Dedifferentiated amniotic fluid mesenchymal stem cell (primary cell): ENCODE results near the gene PSPC1.
"Not testable (repeated sequence)": the region's sequence is repeated elsewhere in the genome, so short reads cannot be mapped to it uniquely, and the experiment has no call there.

ENCODE experiments used
- DNase-seq: peaks from one replicate; pipeline ENCODE4 v3.0.0-alpha.2; 2016; ENCODE audit errors: extremely low spot score

The PSPC1 gene

GRCh38 chr13:19782727-19783682 is at the start of gene PSPC1:
Gene PSPC1 (minus strand): TSS chr13:19782945. CDS start chr13:19782757, 188 bp downstream.
- DNase-seq = peak; percentile 92

DNA sequence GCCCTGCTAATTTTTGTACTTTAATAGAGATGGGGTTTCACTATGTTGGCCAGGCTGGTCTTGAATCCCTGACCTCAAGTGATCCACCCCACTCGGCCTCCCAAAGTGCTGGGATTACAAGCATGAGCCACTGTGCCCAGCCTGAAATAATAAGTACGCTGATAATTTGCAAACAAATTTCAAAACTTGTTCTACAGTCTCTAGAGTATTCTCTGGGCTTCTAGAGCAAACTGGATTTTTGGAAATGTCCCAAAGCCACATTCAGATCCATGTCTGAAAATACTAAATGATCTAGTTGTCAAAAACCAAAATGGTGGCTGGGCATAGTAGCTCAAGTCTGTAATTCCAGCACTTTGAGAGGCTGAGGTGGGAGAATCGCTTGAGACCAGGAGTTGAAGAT is 39.9 kb upstream of the PSPC1 start:
- no peak for DNase-seq

DNA sequence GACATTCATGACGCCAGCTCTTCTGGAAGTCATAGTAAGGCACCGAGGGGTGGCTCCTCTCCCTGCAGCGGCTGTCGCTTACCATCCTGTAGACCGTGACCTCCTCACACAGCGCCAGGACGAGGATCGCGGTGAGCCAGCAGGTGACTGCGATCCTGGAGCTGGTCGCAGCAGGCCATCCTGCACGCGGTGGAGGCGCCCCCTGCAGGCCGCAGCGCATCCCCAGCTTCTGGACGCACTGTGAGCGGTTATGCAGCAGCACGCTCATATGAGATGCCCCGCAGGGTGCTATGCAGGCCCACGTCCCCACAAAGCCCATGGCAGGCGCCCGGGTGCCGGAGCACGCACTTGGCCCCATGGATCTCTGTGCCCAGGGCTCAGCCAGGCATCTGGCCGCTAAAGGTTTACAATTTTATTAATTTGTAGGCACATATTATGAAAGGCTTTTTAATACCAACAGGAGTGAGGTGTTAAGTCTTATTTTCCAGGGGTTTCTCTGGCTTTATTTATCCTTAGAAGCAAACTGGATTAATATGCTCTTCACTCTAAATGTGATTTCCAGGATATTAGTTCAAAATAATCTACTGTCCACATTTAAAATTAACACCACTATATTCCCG is 35.6 kb upstream of the PSPC1 start:
- no peak for DNase-seq

- DNase-seq = no peak
These were observed 34.9 kb upstream of the PSPC1 start for GRCh38 chr13:19817510-19818158.

GRCh38 chr13:19817106-19817505 is 34.4 kb upstream of the PSPC1 start:
- DNase-seq = no peak

DNA sequence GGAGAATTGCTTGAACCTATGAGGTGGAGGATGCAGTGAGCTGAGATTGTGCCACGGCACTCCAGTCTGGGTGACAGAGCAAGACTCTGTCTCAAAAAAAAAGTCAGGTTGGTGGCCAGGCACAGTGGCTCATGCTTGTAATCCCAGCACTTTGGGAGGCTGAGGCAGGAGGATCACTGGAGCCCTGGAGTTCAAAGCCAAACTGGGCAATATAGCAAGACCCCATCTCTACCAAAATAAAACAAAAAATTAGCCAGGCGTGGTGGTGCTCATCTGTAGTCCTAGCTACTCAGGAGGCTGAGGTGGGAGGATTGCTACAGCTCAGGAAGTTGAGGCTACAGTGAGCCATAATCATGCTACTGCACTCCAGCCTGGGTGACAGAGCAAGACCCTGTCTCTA is 33.1 kb upstream of the PSPC1 start:
- not testable (repeated sequence) for DNase-seq

GRCh38 chr13:19810996-19811881 is 28.5 kb upstream of the PSPC1 start:
- no peak for DNase-seq

DNA sequence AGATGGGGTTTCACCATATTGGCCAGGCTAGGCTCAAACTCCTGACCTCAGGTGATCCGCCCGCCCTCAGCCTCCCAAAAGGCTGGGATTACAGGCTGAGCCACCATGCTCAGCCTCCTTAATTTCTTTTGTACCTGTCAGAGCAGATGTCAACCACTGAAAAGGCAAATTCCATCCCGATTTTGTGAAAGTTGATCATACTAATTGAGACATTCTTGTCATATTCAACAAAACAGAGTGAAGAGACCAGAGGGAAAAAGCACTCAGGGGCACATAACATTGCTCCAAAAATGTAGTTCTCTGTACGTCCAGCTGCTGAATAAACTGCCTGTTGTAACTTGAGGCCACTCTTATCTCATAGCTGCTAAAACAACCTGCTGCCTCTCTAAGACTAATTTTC is 27.4 kb upstream of the PSPC1 start:
- no peak for DNase-seq

- no peak for DNase-seq
These were observed 23.0 kb upstream of the PSPC1 start for GRCh38 chr13:19805765-19806164.

GRCh38 chr13:19795956-19796355 is 13.2 kb upstream of the PSPC1 start:
- no peak for DNase-seq

- no peak for DNase-seq
These were observed 11.9 kb upstream of the PSPC1 start for GRCh38 chr13:19794631-19795030.

DNA sequence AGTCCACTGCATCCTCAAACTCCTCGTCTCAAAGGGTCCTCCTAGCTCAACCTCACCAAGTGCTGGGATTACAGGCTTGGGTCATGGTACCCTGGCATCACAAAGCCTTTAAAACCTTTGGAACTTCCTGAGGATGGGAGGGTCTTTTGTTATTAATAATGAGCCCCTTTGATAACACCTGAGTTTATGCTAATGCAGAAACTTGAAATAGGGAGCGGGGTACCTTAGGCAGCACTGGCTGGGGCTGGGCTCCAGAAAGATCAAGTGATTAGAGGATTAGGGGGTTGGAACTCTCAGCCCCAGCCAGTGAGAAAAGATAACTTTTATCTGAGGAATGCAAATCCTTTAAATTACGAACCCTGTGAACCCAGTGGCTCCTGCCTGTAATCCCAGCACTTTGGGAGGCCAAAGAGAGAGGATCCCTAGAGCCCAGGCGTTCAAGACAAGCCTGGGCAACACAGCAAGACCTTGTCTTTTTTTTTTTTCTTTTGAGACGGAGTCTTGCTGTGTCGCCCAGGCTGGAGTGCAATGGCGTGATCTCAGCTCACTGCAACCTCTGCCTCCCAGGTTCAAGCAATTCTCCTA is 9.3 kb upstream of the PSPC1 start:
- DNase-seq = no peak

GRCh38 chr13:19782049-19782726 is 557 bp downstream of the PSPC1 start:
- DNase-seq = peak; percentile 21

DNA sequence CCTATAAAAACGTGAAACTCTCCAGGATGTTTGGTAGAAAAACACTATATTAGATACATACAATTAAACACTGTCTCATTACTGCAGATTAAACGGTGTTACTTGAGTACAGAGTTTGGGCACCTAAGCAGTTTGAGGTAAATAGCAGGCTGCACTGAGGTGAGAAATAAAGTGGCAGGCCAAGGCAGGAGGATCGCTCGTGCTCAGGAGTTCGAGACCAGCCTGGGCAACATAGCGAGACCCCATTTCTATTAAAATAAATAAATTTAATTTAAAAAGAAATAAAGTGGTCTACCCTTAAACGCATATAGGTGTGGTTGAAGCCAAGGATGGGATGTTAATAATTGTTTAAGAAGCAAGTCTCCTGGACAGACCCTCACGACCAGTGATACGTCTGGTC is 1.2 kb downstream of the PSPC1 start:
- no peak for DNase-seq

DNA sequence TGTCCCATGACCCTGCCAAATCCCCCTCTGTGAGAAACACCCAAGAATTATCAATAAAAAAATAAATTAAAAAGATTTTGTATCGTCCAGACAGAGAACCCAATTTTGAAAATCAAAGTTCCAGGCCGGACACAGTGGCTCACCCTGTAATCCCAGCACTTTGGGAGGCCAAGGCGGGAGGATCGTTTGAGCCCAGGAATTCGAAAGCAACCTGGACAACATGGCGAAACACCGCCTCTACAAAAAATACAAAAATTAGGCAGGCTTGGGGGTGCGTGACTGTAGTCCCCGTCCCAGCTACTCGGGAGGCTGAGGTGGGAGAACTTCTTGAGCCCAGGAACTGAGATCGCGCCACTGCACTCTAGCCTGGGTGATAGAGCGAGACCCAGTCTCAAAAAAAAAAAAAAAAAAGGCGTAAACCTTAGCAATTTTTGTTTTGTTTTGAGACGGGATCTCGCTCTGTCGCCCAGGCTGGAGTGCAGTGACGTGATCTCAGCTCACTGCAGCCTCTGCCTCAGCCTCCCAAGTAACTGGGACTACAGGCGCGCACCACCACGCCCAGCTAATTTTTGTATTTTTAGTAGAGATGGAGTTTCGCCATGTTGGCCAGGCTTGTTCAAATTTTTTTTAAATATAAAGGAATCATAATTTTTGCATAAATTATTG is 1.9 kb downstream of the PSPC1 start:
- DNase-seq = not testable (repeated sequence)

DNA sequence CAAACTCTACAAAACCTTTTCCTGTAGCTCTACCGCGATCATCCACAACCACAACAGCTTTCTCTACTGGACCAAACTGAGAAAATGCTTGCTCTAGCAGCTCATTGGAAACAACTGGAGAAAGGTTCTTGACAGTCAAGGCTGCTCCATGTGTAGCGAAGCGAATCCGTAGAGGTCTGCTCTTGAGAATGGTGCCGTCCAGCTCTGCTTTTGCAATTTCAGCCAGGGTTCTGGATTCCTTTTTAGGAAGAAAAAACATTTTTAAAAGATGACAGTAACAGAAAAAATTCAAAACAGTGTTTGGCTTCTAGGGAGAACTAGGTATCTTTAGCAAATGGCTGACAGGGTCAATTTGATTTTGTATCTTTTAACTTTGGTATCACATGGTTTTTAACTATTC is 10.4 kb downstream of the PSPC1 start:
- DNase-seq = no peak

DNA sequence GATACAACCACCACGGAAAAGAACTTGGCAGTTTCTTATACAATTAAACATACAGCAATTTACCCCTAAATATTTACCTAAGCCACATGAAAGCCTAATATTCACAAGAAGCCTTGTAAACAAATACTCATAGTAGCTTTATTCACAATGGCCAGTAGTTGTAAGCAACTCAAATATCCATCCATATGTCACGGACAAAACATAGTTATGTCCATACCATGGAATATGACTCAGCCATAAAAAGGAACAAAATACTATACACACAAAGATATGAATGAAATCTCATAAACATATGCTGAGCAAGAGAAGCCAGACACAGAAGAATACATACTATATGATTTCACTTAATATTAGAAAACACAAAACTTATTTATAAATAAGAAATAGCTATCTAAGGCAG is 12.9 kb downstream of the PSPC1 start:
- no peak for DNase-seq

GRCh38 chr13:19767966-19768365 is 14.8 kb downstream of the PSPC1 start:
- DNase-seq = no peak

GRCh38 chr13:19766591-19766990 is 16.2 kb downstream of the PSPC1 start:
- no peak for DNase-seq

DNA sequence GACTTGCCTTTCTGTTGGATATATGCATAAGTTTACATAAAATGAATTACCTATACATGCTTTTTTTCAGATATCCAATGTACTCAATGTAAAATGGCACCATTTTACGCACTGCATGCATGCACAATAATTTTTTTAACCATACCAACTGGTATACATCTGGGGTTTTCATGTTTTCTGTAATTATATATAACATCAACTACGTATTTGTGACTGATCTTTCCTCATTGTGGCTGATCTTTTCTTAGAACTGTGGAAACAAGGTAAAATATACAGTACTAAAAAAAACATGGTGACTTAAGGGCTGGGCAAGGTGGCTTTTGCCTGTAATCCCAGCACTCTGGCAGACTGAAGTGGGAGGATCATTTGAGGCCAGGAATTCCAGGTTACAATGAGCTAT is 18.5 kb downstream of the PSPC1 start:
- no peak for DNase-seq
